HUES6 (cell line): Measurements from ENCODE around the gene ERBB4.

ENCODE experiments used
- H3K27ac ChIP-seq: 2 replicates; pipeline ENCODE4 v1.7.0; 2013; ENCODE audit warnings: low read depth, mild to moderate bottlenecking, low read length, inconsistent platforms
- H3K27me3 ChIP-seq: 2 replicates; pipeline ENCODE4 v1.6.1; 2013; ENCODE audit warnings: low read length; ENCODE audit not compliant: control insufficient read depth, insufficient read depth
- H3K36me3 ChIP-seq: 2 replicates; pipeline ENCODE4 v1.6.1; 2013; ENCODE audit warnings: low read length; ENCODE audit not compliant: control insufficient read depth, insufficient read depth
- H3K4me1 ChIP-seq: 2 replicates; pipeline ENCODE4 v1.6.1; 2013; ENCODE audit warnings: low read length; ENCODE audit not compliant: control insufficient read depth, insufficient read depth
- H3K4me3 ChIP-seq: 2 replicates; pipeline ENCODE4 v1.5.1; 2013; ENCODE audit warnings: low read depth, low read length
- H3K9ac ChIP-seq: one replicate; pipeline ENCODE4 v1.6.1; 2013; ENCODE audit warnings: mild to moderate bottlenecking, low read length
- H3K9me3 ChIP-seq: 2 replicates; pipeline ENCODE4 v1.6.1; 2013; ENCODE audit warnings: low read depth, low read length; ENCODE audit not compliant: control insufficient read depth, insufficient read depth

ERBB4 gene

GRCh38 chr2:211405036-211405435 lies 1133.6 kb downstream of the ERBB4 start:
- Histone ChIP-seq H3K4me1 (no peaks in the 10 kb centered on the region), H3K27me3 (no peaks in the 10 kb centered on the region), H3K27ac (no peak overlapping the region), H3K36me3 (no peaks in the 10 kb centered on the region), H3K9ac (no peak overlapping the region), H3K4me3 (no peak overlapping the region), H3K9me3 (no peaks in the 10 kb centered on the region)

GRCh38 chr2:211404098-211404497 lies 1134.5 kb downstream of the ERBB4 start:
- H3K36me3 ChIP-seq, result no peaks in the 10 kb centered on the region
- no peaks in the 10 kb centered on the region for H3K4me1 ChIP-seq
- no peak overlapping the region for H3K27ac ChIP-seq
- no peaks in the 10 kb centered on the region for H3K9me3 ChIP-seq
- H3K9ac ChIP-seq, result no peak overlapping the region
- H3K4me3 ChIP-seq, result no peak overlapping the region
- H3K27me3 ChIP-seq, result no peaks in the 10 kb centered on the region

- no peak overlapping the region for H3K9ac ChIP-seq
- H3K27me3 ChIP-seq, result no peaks in the 10 kb centered on the region
- no peak overlapping the region for H3K4me3 ChIP-seq
- no peaks in the 10 kb centered on the region for H3K4me1 ChIP-seq
- H3K36me3 ChIP-seq, result no peaks in the 10 kb centered on the region
- no peak overlapping the region for H3K27ac ChIP-seq
- H3K9me3 ChIP-seq, result no peaks in the 10 kb centered on the region
Measured at GRCh38 chr2:211401328-211401727, 1137.3 kb downstream of the ERBB4 start.

DNA sequence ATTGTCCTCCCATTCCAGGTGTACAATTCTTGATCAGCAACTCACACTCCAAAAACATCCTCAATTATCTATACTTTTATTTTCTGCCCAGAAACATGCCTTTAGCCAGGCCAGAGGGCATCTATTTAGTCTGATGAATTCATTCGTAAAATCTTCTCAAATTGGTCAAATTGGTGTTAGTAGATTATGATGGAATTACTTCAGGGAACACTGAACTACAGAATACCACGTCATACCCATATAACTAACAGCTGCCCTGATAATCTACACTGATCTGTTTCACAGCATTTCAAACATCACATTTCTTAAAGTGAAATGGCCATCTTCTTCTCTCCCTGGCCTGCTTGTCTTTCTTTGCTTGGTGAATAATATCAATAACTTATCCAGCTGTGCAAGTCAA lies 1140.8 kb downstream of the ERBB4 start:
- Histone ChIP-seq H3K9me3 (no peaks in the 10 kb centered on the region), H3K27me3 (no peaks in the 10 kb centered on the region), H3K36me3 (no peaks in the 10 kb centered on the region), H3K4me3 (no peak overlapping the region), H3K27ac (no peak overlapping the region), H3K9ac (no peak overlapping the region), H3K4me1 (no peaks in the 10 kb centered on the region)

DNA sequence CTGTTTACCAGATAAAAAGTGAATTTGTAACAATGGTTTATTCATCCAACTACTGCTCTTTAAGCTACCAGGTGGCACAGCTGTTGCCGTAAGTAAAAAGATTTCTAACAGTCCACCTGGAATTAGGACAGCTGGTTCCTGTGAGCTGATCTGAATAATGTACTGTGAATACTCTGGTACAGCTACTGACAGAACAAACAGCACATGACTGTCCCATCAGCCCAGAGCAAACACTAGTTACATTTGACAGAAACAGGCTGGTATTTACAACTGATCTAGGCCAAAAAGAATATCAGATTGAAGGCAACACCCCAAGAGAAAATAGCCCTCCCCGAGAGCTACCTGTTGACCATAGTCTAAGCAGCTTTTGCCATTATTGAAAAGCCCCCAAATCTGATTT lies 1141.8 kb downstream of the ERBB4 start:
- H3K9me3 ChIP-seq, result no peaks in the 10 kb centered on the region
- H3K27ac ChIP-seq, result no peak overlapping the region
- no peaks in the 10 kb centered on the region for H3K36me3 ChIP-seq

DNA sequence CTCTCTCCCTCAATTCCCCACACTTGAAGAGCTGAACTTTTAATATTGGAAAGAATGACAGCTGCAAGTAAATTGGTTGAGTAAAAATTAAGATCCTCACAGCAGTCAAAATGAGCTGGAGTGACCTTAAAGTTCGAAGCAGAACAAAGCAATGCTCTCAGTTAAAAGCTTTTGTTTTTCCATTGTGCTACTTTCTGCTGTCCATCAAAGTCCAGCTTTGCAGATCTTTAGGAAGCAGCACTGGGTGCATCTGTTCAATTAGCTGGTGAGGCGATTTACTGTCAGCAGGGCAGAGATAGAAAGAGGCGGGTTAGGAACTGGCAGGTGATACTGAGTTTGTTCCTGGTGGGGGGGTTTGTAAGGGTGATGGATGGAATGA lies 1147.4 kb downstream of the ERBB4 start:
- Histone ChIP-seq H3K9ac (no peak overlapping the region), H3K4me3 (no peak overlapping the region), H3K36me3 (no peaks in the 10 kb centered on the region), H3K4me1 (peaks cover 8% of the 10 kb centered on the region; the same call in 1 of the 2 replicates), H3K9me3 (no peaks in the 10 kb centered on the region), H3K27me3 (no peaks in the 10 kb centered on the region), H3K27ac (no peak overlapping the region)

More for the DNA sequence above, 1141.8 kb downstream of the ERBB4 start:
- Histone ChIP-seq H3K4me1 (no peaks in the 10 kb centered on the region), H3K4me3 (no peak overlapping the region), H3K9ac (no peak overlapping the region), H3K27me3 (no peaks in the 10 kb centered on the region)

DNA sequence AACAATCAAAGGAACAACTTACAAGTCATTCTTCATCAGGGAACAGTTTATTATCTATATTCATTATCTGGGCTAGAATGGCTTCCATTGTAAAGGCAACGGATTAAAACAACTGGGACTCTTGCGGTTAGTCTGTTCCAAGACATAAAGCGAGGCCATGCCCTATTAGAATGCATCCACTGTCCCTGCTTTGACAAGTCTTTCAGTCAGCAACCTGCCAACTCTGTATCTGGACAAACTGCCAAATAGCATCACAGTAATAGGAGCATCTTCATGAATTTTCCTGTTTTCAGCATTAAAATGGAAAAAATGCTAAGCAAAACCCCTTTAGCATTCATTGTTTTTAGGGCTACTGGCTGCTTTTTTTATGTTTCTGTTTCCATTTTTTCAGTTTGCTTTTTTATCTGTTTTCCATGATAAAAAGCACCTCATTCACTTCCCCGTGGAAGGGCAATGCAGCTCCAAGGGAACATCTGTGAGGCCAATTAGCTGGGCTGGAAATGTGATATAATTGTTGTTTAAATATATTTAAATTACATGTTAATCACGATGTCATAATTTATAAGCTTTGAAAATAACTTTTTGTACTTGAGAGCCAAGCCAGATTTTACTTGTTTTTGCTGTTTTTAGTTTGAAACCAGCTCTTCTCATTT lies 1147.9 kb downstream of the ERBB4 start:
- H3K27me3 ChIP-seq, result no peaks in the 10 kb centered on the region
- peaks cover 8% of the 10 kb centered on the region; the same call in 1 of the 2 replicates for H3K4me1 ChIP-seq
- no peak overlapping the region for H3K9ac ChIP-seq
- no peaks in the 10 kb centered on the region for H3K36me3 ChIP-seq
- H3K4me3 ChIP-seq, result no peak overlapping the region
- no peaks in the 10 kb centered on the region for H3K9me3 ChIP-seq
- no peak overlapping the region for H3K27ac ChIP-seq

- H3K36me3 ChIP-seq, result no peaks in the 10 kb centered on the region
- no peak overlapping the region for H3K4me3 ChIP-seq
- H3K9me3 ChIP-seq, result no peaks in the 10 kb centered on the region
- H3K4me1 ChIP-seq, result peaks cover 8% of the 10 kb centered on the region; the same call in 1 of the 2 replicates
- no peak overlapping the region for H3K9ac ChIP-seq
- no peak overlapping the region for H3K27ac ChIP-seq
- no peaks in the 10 kb centered on the region for H3K27me3 ChIP-seq
Measured at GRCh38 chr2:211387734-211388133, 1150.9 kb downstream of the ERBB4 start.

DNA sequence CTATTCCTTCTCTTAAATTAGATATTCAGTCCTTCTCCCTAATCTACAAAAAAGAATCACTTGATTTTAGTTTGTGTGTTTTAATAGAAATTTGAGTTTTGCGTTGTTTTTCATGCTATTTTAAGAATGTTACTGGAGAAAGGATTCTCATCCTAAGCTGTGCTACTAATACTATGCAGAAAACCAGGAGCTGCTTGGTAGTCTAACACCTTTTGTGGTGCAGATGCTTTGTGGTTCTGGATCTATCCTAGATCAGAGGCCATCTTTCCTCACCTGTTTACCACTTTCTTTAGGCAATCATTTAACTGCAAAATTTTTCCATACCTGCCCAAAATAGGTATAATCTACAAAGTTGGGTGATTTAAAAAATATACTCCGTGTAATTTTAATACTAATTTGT lies 1158.6 kb downstream of the ERBB4 start:
- no peaks in the 10 kb centered on the region for H3K27me3 ChIP-seq
- no peak overlapping the region for H3K9ac ChIP-seq
- no peak overlapping the region for H3K4me3 ChIP-seq
- H3K4me1 ChIP-seq, result no peaks in the 10 kb centered on the region
- H3K9me3 ChIP-seq, result no peaks in the 10 kb centered on the region
- no peak overlapping the region for H3K27ac ChIP-seq
- H3K36me3 ChIP-seq, result no peaks in the 10 kb centered on the region

- Histone ChIP-seq H3K9me3 (no peaks in the 10 kb centered on the region), H3K36me3 (no peaks in the 10 kb centered on the region), H3K27ac (no peak overlapping the region)
Measured at GRCh38 chr2:211376410-211376809, 1162.2 kb downstream of the ERBB4 start.

GRCh38 chr2:211373203-211373602 lies 1165.4 kb downstream of the ERBB4 start:
- Histone ChIP-seq H3K9ac (no peak overlapping the region), H3K27ac (no peak overlapping the region), H3K4me1 (peaks cover 2% of the 10 kb centered on the region), H3K4me3 (no peak overlapping the region), H3K27me3 (no peaks in the 10 kb centered on the region), H3K36me3 (no peaks in the 10 kb centered on the region), H3K9me3 (no peaks in the 10 kb centered on the region)

More at GRCh38 chr2:211376410-211376809, 1162.2 kb downstream of the ERBB4 start:
- H3K4me1 ChIP-seq, result no peaks in the 10 kb centered on the region
- H3K4me3 ChIP-seq, result no peak overlapping the region
- no peaks in the 10 kb centered on the region for H3K27me3 ChIP-seq
- no peak overlapping the region for H3K9ac ChIP-seq
